Testis (tissue), 2 donors: ENCODE results near the gene CTDSPL.

Source experiments
- POLR2A ChIP-seq: fragments of 450-650 bp; IDR thresholded peaks from one replicate; pipeline ENCODE4 v1.6.1; 2017; ENCODE audit warnings: antibody characterized with exemption, mild to moderate bottlenecking, moderate library complexity
- TF ChIP-seq, protein P1 (sequence below), 3 experiments: fragments of 450-650 bp in 2 of 3; fragments of 200-600 bp in 1 of 3; sonication (generic) in 1 of 3; IDR thresholded peaks; one replicate each; pipeline ENCODE4 v1.5.1; 2016 to 2019; ENCODE audit warnings: antibody characterized with exemption in 3 of 3, mild to moderate bottlenecking in 2 of 3, moderate library complexity in 1 of 3

- TF ChIP-seq, protein P1, sequence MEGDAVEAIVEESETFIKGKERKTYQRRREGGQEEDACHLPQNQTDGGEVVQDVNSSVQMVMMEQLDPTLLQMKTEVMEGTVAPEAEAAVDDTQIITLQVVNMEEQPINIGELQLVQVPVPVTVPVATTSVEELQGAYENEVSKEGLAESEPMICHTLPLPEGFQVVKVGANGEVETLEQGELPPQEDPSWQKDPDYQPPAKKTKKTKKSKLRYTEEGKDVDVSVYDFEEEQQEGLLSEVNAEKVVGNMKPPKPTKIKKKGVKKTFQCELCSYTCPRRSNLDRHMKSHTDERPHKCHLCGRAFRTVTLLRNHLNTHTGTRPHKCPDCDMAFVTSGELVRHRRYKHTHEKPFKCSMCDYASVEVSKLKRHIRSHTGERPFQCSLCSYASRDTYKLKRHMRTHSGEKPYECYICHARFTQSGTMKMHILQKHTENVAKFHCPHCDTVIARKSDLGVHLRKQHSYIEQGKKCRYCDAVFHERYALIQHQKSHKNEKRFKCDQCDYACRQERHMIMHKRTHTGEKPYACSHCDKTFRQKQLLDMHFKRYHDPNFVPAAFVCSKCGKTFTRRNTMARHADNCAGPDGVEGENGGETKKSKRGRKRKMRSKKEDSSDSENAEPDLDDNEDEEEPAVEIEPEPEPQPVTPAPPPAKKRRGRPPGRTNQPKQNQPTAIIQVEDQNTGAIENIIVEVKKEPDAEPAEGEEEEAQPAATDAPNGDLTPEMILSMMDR (IDR thresholded peaks at IDR 0.05), result no peak
- no peak for TF ChIP-seq POLR2A
Observed at GRCh38 chr3:37907906-37908305, 46.2 kb downstream of the CTDSPL start.
